Neural cell (in vitro differentiated cells): ENCODE data around the gene TRMT5. TPM values are rescaled to one million over a fixed set of nuclear protein-coding genes. Genes with fewer than 3 reads are reported as not detected.

Experiments
- H2AFZ ChIP-seq: fragments of 200-600, 300-800 bp; sonication (generic), shearing (Covaris generic); 2 replicates; pipeline ENCODE4 v1.6.0; 2014; ENCODE audit warnings: low read depth, mild to moderate bottlenecking, antibody characterized with exemption, low read length, moderate library complexity
- H3F3A ChIP-seq: fragments of 200-600 bp; shearing (Covaris generic); 2 replicates; pipeline ENCODE4 v1.6.1; 2016; ENCODE audit warnings: mild to moderate bottlenecking, moderate library complexity, mixed read lengths, antibody characterized with exemption, low read length; ENCODE audit not compliant: insufficient read depth, poor library complexity, severe bottlenecking
- H3K27ac ChIP-seq: fragments of 200-600, 300-800 bp; sonication (generic), shearing (Covaris generic); 2 replicates; pipeline ENCODE4 v1.5.1; 2014; ENCODE audit warnings: mild to moderate bottlenecking, low read length, moderate library complexity
- H3K27me3 ChIP-seq: fragments of 300-800, 200-600 bp; sonication (generic), shearing (Covaris generic); 2 replicates; pipeline ENCODE4 v1.6.0; 2014; ENCODE audit warnings: mild to moderate bottlenecking, low read depth, low read length, moderate library complexity; ENCODE audit not compliant: insufficient read depth
- H3K36me3 ChIP-seq: fragments of 300-800, 200-600 bp; sonication (generic), shearing (Covaris generic); 2 replicates; pipeline ENCODE4 v1.5.1; 2014; ENCODE audit warnings: mild to moderate bottlenecking, antibody characterized with exemption, low read length, moderate library complexity; ENCODE audit not compliant: insufficient read depth
- H3K4me2 ChIP-seq: fragments of 300-800, 200-600 bp; sonication (generic), shearing (Covaris generic); 2 replicates; pipeline ENCODE4 v1.6.0; 2014; ENCODE audit warnings: mild to moderate bottlenecking, low read length
- H3K4me3 ChIP-seq: fragments of 300-800, 200-600 bp; sonication (generic), shearing (Covaris generic); 2 replicates; pipeline ENCODE4 v1.5.1; 2014; ENCODE audit warnings: mild to moderate bottlenecking, low read length, moderate library complexity
- H3K79me2 ChIP-seq: fragments of 200-600 bp; shearing (Covaris generic); replicated peaks from 2 replicates; pipeline ENCODE4 v1.6.0; 2014; ENCODE audit warnings: mild to moderate bottlenecking, low read length, moderate library complexity; ENCODE audit not compliant: insufficient read depth
- H3K9ac ChIP-seq: fragments of 300-800, 200-600 bp; sonication (generic), shearing (Covaris generic); 2 replicates; pipeline ENCODE4 v1.6.1; 2016; ENCODE audit warnings: mild to moderate bottlenecking, low read length, mixed read lengths
- H3K9me2 ChIP-seq: fragments of 200-600 bp; shearing (Covaris generic); 2 replicates; pipeline ENCODE4 v1.6.1; 2016; ENCODE audit warnings: mild to moderate bottlenecking, low read length, mixed read lengths; ENCODE audit not compliant: insufficient read depth
- H3K9me3 ChIP-seq: fragments of 200-600, 300-800 bp; sonication (generic), shearing (Covaris generic); 2 replicates; pipeline ENCODE4 v1.6.1; 2016; ENCODE audit warnings: mild to moderate bottlenecking, mixed run types, low read length, moderate library complexity, mixed read lengths
- H4K20me1 ChIP-seq: fragments of 200-600 bp; shearing (Covaris generic); 2 replicates; pipeline ENCODE4 v1.6.1; 2016; ENCODE audit warnings: mild to moderate bottlenecking, mixed run types; ENCODE audit not compliant: insufficient read depth
- CTCF ChIP-seq: fragments of 450-650 bp; IDR thresholded peaks from 2 replicates; pipeline ENCODE4 v1.5.1; 2014; ENCODE audit warnings: antibody characterized with exemption, mild to moderate bottlenecking, moderate library complexity; ENCODE audit not compliant: poor library complexity, severe bottlenecking
- EP300 ChIP-seq: fragments of 450-650 bp; conservative IDR thresholded peaks from 2 replicates; pipeline ENCODE4 v1.6.1; 2014; ENCODE audit warnings: antibody characterized with exemption, mild to moderate bottlenecking, moderate library complexity; ENCODE audit not compliant: poor library complexity, severe bottlenecking
- EZH2 ChIP-seq: fragments of 200-600, 300-800 bp; shearing (Covaris generic), sonication (generic); IDR thresholded peaks from 2 replicates; pipeline ENCODE4 v1.6.1; 2014; ENCODE audit warnings: antibody characterized with exemption, low read length, borderline replicate concordance, mild to moderate bottlenecking; ENCODE audit not compliant: insufficient read depth, poor library complexity, severe bottlenecking
- MXI1 ChIP-seq: fragments of 450-650 bp; conservative IDR thresholded peaks from 2 replicates; pipeline ENCODE4 v1.6.1; 2014; ENCODE audit warnings: antibody characterized with exemption, mild to moderate bottlenecking; ENCODE audit not compliant: poor library complexity, severe bottlenecking
- POLR2AphosphoS5 ChIP-seq: IDR thresholded peaks from 2 replicates; pipeline ENCODE4 v1.6.1; 2012
- RAD21 ChIP-seq: fragments of 450-650 bp; conservative IDR thresholded peaks from 2 replicates; pipeline ENCODE4 v1.6.1; 2014; ENCODE audit warnings: antibody characterized with exemption, mild to moderate bottlenecking, moderate library complexity
- REST ChIP-seq: IDR thresholded peaks from 2 replicates; pipeline ENCODE4 v1.6.1; 2012; ENCODE audit warnings: borderline replicate concordance
- SMC3 ChIP-seq: fragments of 450-650 bp; conservative IDR thresholded peaks from 2 replicates; pipeline ENCODE4 v1.6.1; 2014; ENCODE audit warnings: antibody characterized with exemption, mild to moderate bottlenecking, moderate library complexity; ENCODE audit not compliant: poor library complexity
- TAF1 ChIP-seq: IDR thresholded peaks from 2 replicates; pipeline ENCODE4 v1.6.1; 2012; ENCODE audit warnings: low read depth
- polyA plus RNA-seq: library from polyadenylated mRNA; depleted of rRNA; stranded (reverse); fragments of >200 nt; gene quantifications from 2 replicates; pipeline ENCODE4 v1.2.3, GENCODE V29; 2014

The TRMT5 gene
- polyA plus RNA-seq, 1 donor from 2014 or later: 7.6 TPM

- Histone ChIP-seq H3K4me2 (no peak overlapping the region), H3K9me3 (no peaks in the 10 kb centered on the region), H4K20me1 (no peaks in the 10 kb centered on the region), H3K9ac (no peak overlapping the region), H3K9me2 (no peaks in the 10 kb centered on the region), H3K27ac (no peak overlapping the region), H2AFZ (no peak overlapping the region), H3F3A (no peaks in the 10 kb centered on the region), H3K4me3 (no peak overlapping the region), H3K27me3 (no peaks in the 10 kb centered on the region), H3K36me3 (no peaks in the 10 kb centered on the region), H3K79me2 (no peaks in the 10 kb centered on the region)
- TF ChIP-seq REST (no peak), EZH2 (no peak), SMC3 (no peak), RAD21 (no peak), CTCF (no peak), MXI1 (no peak), TAF1 (no peak), POLR2AphosphoS5 (no peak), EP300 (no peak)
Measured at GRCh38 chr14:60933920-60934655, 46.8 kb downstream of the TRMT5 start.

- H3K36me3 ChIP-seq: no peaks in the 10 kb centered on the region
- H3K27ac ChIP-seq: no peak overlapping the region
- H3K79me2 ChIP-seq: no peaks in the 10 kb centered on the region
- no peak overlapping the region for H2AFZ ChIP-seq
- H4K20me1 ChIP-seq: no peaks in the 10 kb centered on the region
- no peaks in the 10 kb centered on the region for H3F3A ChIP-seq
- H3K4me2 ChIP-seq: no peak overlapping the region
- no peaks in the 10 kb centered on the region for H3K9me2 ChIP-seq
- TF ChIP-seq EP300 (no peak), MXI1 (no peak), SMC3 (no peak), TAF1 (no peak), RAD21 (no peak), REST (no peak), POLR2AphosphoS5 (no peak), EZH2 (no peak), CTCF (no peak)
- H3K9me3 ChIP-seq: no peaks in the 10 kb centered on the region
- no peaks in the 10 kb centered on the region for H3K27me3 ChIP-seq
- no peak overlapping the region for H3K4me3 ChIP-seq
- H3K9ac ChIP-seq: no peak overlapping the region
Measured at GRCh38 chr14:60931218-60931617, 49.7 kb downstream of the TRMT5 start.
